ENCODE results near the gene CYP19A1. TPM values are rescaled to one million over a fixed set of nuclear protein-coding genes. Genes with fewer than 3 reads are reported as not detected.

CYP19A1 gene
- total and polyA plus RNA-seq, 2 of the 8 experiments (the other 6 are each of a cell fraction or from before 2014, with no cell fraction given): not detected

DNA sequence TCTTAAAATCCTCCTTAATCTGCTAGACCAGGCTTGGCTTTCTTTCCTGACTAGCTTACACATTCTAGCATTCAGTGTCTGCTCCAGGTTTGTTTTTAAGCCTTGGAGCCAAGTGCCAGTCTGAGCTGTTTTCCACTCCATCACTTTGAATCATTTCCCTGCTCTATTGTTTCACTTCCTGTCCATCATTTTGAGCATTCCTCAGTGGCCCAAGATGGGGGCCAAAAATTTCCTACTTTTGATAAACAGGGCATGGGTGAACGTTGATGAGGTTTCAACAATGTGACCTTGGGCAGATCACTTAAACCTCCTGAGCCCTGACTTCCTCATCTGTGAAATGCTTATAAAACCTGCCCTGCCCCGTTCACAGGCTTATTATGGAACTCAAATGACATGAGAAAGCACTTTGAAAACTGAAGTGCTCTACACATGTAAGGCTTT, 4.4 kb downstream of the CYP19A1 start:
- Histone ChIP-seq H3K56ac (replicated peaks; ENCODE audit: insufficient read length, low read depth, low read length) (no peak overlapping the region), H2BK12ac (ENCODE audit: low read depth, low read length) (no peak overlapping the region), H3K18ac (ENCODE audit: extremely low read depth, low read length) (no peak overlapping the region), H3K9me3 (ENCODE audit: insufficient read depth in 2 of 2, low read depth in 1 of 2, low read length in 1 of 2) (no peaks in the 10 kb centered on the region), H3K27ac (ENCODE audit: low read depth, low read length) (no peak overlapping the region), H3K36me3 (ENCODE audit: control insufficient read depth in 2 of 4, insufficient read depth in 4 of 4, low read length in 3 of 4) (no peaks in the 10 kb centered on the region), H3K4me3 (ENCODE audit: extremely low read depth in 1 of 4, insufficient read depth in 2 of 4, low read depth in 3 of 4, low read length in 4 of 4) (no peak overlapping the region), H4K20me1 (replicated peaks in 1 of 2; ENCODE audit: control insufficient read depth in 1 of 2, insufficient read depth in 2 of 2, low read length in 2 of 2) (no peaks in the 10 kb centered on the region), H3K27me3 (replicated peaks in 1 of 4; ENCODE audit: control insufficient read depth in 3 of 4, extremely low read depth in 1 of 4, insufficient read depth in 3 of 4, low read length in 3 of 4) (no peaks in the 10 kb centered on the region; a peak in 1 of 7 replicates), H2BK15ac (ENCODE audit: low read length) (no peak overlapping the region), H3K23ac (ENCODE audit: insufficient read length) (no peak overlapping the region), H3K4me2 (ENCODE audit: insufficient read depth in 1 of 2, low read depth in 2 of 2, low read length in 2 of 2) (no peak overlapping the region), H3K79me1 (ENCODE audit: low read depth, low read length) (no peaks in the 10 kb centered on the region), H4K8ac (ENCODE audit: extremely low read depth, insufficient read depth, low read length) (no peak overlapping the region), H2AFZ (ENCODE audit: low read length) (no peak overlapping the region), H2BK5ac (ENCODE audit: low read depth, low read length) (no peak overlapping the region), H3K14ac (ENCODE audit: insufficient read length) (no peak overlapping the region), H3K4ac (replicated peaks; ENCODE audit: insufficient read length, low read depth, low read length) (no peak overlapping the region), H3K79me2 (ENCODE audit: control insufficient read depth in 1 of 2, insufficient read depth in 2 of 2, low read length in 2 of 2) (no peaks in the 10 kb centered on the region), H4K91ac (replicated peaks; ENCODE audit: insufficient read length, low read length) (no peak overlapping the region), H3K9ac (replicated peaks in 1 of 4; ENCODE audit: extremely low read depth in 1 of 4, low read depth in 3 of 4, low read length in 3 of 4) (no peak overlapping the region), H2BK20ac (ENCODE audit: low read length) (no peak overlapping the region), H3K4me1 (replicated peaks in 1 of 4; ENCODE audit: control insufficient read depth in 3 of 4, insufficient read depth in 4 of 4, low read length in 3 of 4) (no peaks in the 10 kb centered on the region), H2AK5ac (ENCODE audit: low read depth, low read length) (no peak overlapping the region), H3K23me2 (ENCODE audit: low read depth, low read length) (no peaks in the 10 kb centered on the region), H2BK120ac (replicated peaks; ENCODE audit: low read depth, low read length) (no peak overlapping the region), H4K5ac (ENCODE audit: insufficient read length, low read depth, low read length) (no peak overlapping the region)
- no peak for TF ChIP-seq GTF2F1 (IDR thresholded peaks at IDR 0.05; ENCODE audit: borderline replicate concordance, low read depth, low read length)
- FAIRE-seq: no peak
- ChIA-PET POLR2A (ENCODE audit: partially characterized antibody) (interaction anchor here (0.8 to 1.4 kb wide), 2 partner anchors 8 to 10 kb away, joined by 3 to 4 read pairs; no protein-coding TSS in a partner anchor), CTCF (ENCODE audit: partially characterized antibody) (interaction anchor here (0.8 to 1.7 kb wide), 6 partner anchors 9 to 141 kb away, joined by 3 to 4 read pairs (median 3); no protein-coding TSS in a partner anchor)
- WGBS, 2 experiments (ENCODE audit: extremely low coverage in 1 of 2, insufficient coverage in 1 of 2, insufficient read length in 1 of 2, insufficient replicate concordance in 2 of 2, low coverage in 1 of 2, low lambda C conversion rate in 2 of 2, missing lambda C conversion rate in 1 of 2): 87% methylated on average over 2 of the region's 2 CpGs; no CpG with 5 or more reads in 1 of the 2 experiments
- DNase-seq (ENCODE audit: low read depth in 1 of 2, low spot score in 2 of 2): no peak
